Measurements from ENCODE around the gene SHROOM2. TPM values are rescaled to one million over a fixed set of nuclear protein-coding genes. Genes with fewer than 3 reads are reported as not detected.

SHROOM2 gene
- total and polyA plus RNA-seq, 9 of the 15 experiments (the other 6 are each of a cell fraction or from before 2014, with no cell fraction given): not detected

DNA sequence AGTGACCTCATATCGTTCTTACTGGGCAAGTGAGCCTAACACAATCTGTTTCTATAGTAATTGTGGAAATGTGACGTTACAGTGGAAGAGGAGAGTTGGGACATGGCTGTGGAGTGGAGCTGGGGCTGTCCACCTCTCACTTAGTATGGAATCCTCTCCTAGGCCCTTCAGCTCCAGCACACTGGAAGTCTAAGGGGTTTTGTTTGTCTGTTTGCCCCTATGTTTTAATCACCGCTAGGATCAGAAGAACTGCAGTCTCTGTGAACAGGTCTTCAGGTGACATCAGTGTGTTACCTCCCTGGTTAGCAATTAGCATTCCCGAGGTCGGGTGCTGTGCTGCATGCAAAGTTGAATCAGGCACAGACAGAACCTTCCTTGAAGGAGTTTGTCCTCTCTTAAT, 131.6 kb downstream of the SHROOM2 start:
- CTCF ChIA-PET (ENCODE audit: low intra/inter-chr PET ratio): no interaction called here
- Histone ChIP-seq H3K9me3 (replicated peaks; ENCODE audit: control insufficient read depth, insufficient read depth, low read depth, low read length) (no peaks in the 10 kb centered on the region), H3K79me2 (ENCODE audit: control insufficient read depth, insufficient read depth, low read length) (no peaks in the 10 kb centered on the region), H3K4me2 (ENCODE audit: insufficient read depth, low read length) (no peak overlapping the region), H3K9me1 (ENCODE audit: control insufficient read depth, insufficient read depth, low read length) (peaks cover 2% of the 10 kb centered on the region), H3K4me1 (replicated peaks in 1 of 2; ENCODE audit: control insufficient read depth in 2 of 2, insufficient read depth in 2 of 2, low read length in 2 of 2) (no peaks in the 10 kb centered on the region), H3K36me3 (ENCODE audit: control insufficient read depth, insufficient read depth, low read length) (no peaks in the 10 kb centered on the region), H3K4me3 (no peak overlapping the region), H3K9ac (ENCODE audit: insufficient read depth in 1 of 2, low read depth in 2 of 2, low read length in 2 of 2) (no peak overlapping the region), H2AFZ (ENCODE audit: low read depth, low read length) (no peak overlapping the region), H3K27me3 (ENCODE audit: control insufficient read depth in 2 of 2, insufficient read depth in 2 of 2, low read length in 2 of 2) (peaks cover 0 to 7% of the 10 kb centered on the region in 2 experiments; a peak in 3 of 5 replicates), H4K20me1 (replicated peaks; ENCODE audit: control insufficient read depth, insufficient read depth, low read length) (no peaks in the 10 kb centered on the region; the same call in 1 of the 2 replicates), H3K27ac (ENCODE audit: extremely low read depth, low read depth, low read length) (no peak overlapping the region)
- no peak for ATAC-seq
- no peak for FAIRE-seq
- WGBS (ENCODE audit: insufficient coverage, low coverage, missing lambda C conversion rate): 0% methylated on average over 4 of the region's 5 CpGs
- POLR2A ChIA-PET: no interaction called here
- intact Hi-C loops (cut with micrococcal nuclease): no loop called here
- TF ChIP-seq, protein P1, sequence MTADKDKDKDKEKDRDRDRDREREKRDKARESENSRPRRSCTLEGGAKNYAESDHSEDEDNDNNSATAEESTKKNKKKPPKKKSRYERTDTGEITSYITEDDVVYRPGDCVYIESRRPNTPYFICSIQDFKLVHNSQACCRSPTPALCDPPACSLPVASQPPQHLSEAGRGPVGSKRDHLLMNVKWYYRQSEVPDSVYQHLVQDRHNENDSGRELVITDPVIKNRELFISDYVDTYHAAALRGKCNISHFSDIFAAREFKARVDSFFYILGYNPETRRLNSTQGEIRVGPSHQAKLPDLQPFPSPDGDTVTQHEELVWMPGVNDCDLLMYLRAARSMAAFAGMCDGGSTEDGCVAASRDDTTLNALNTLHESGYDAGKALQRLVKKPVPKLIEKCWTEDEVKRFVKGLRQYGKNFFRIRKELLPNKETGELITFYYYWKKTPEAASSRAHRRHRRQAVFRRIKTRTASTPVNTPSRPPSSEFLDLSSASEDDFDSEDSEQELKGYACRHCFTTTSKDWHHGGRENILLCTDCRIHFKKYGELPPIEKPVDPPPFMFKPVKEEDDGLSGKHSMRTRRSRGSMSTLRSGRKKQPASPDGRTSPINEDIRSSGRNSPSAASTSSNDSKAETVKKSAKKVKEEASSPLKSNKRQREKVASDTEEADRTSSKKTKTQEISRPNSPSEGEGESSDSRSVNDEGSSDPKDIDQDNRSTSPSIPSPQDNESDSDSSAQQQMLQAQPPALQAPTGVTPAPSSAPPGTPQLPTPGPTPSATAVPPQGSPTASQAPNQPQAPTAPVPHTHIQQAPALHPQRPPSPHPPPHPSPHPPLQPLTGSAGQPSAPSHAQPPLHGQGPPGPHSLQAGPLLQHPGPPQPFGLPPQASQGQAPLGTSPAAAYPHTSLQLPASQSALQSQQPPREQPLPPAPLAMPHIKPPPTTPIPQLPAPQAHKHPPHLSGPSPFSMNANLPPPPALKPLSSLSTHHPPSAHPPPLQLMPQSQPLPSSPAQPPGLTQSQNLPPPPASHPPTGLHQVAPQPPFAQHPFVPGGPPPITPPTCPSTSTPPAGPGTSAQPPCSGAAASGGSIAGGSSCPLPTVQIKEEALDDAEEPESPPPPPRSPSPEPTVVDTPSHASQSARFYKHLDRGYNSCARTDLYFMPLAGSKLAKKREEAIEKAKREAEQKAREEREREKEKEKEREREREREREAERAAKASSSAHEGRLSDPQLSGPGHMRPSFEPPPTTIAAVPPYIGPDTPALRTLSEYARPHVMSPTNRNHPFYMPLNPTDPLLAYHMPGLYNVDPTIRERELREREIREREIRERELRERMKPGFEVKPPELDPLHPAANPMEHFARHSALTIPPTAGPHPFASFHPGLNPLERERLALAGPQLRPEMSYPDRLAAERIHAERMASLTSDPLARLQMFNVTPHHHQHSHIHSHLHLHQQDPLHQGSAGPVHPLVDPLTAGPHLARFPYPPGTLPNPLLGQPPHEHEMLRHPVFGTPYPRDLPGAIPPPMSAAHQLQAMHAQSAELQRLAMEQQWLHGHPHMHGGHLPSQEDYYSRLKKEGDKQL (CRISPR knock-in tag; IDR thresholded peaks at IDR 0.05; ENCODE audit: borderline replicate concordance): no peak
- TF ChIP-seq ZKSCAN8 (CRISPR knock-in tag; IDR thresholded peaks at IDR 0.05) (no peak), HMGN3 (IDR thresholded peaks at IDR 0.05; ENCODE audit: borderline replicate concordance, extremely low read depth, insufficient read length, low read depth, low read length) (no peak), MAFF (IDR thresholded peaks at IDR 0.05; ENCODE audit: low read length) (no peak), FOXM1 (IDR thresholded peaks at IDR 0.05; ENCODE audit: low read depth) (no peak), FOXM1 (CRISPR knock-in tag; IDR thresholded peaks at IDR 0.05; ENCODE audit: low read depth) (no peak), GABPA (tag; conservative IDR thresholded peaks at IDR 0.05; ENCODE audit: low read depth) (no peak), HNRNPL (IDR thresholded peaks at IDR 0.05; ENCODE audit: low read depth, low read length) (no peak)
- TF ChIP-seq, protein P2, sequence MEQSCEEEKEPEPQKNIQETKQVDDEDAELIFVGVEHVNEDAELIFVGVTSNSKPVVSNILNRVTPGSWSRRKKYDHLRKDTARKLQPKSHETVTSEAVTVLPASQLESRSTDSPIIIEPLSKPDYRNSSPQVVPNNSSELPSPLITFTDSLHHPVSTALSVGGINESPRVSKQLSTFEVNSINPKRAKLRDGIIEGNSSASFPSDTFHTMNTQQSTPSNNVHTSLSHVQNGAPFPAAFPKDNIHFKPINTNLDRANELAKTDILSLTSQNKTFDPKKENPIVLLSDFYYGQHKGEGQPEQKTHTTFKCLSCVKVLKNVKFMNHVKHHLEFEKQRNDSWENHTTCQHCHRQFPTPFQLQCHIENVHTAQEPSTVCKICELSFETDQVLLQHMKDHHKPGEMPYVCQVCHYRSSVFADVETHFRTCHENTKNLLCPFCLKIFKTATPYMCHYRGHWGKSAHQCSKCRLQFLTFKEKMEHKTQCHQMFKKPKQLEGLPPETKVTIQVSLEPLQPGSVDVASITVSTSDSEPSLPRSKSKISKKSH (CRISPR knock-in tag; IDR thresholded peaks at IDR 0.05): no peak
- in situ Hi-C loops (cut with MboI): no loop called here
- no peak for DNase-seq (ENCODE audit: extremely low read depth in 1 of 4, low spot score in 3 of 4)
- no TSS peak for BruUV-seq (replicated peaks)
